SH-SY5Y (cell line): ENCODE results near the gene BCORL1.

ENCODE experiments used
- GATA2 ChIP-seq: IDR thresholded peaks from 2 replicates; pipeline ENCODE4 v1.6.1; 2011; ENCODE audit warnings: mild to moderate bottlenecking, low read depth, low read length
- GATA3 ChIP-seq: IDR thresholded peaks from 2 replicates; pipeline ENCODE4 v1.6.1; 2011; ENCODE audit warnings: low read depth, mild to moderate bottlenecking, low read length, moderate library complexity

DNA sequence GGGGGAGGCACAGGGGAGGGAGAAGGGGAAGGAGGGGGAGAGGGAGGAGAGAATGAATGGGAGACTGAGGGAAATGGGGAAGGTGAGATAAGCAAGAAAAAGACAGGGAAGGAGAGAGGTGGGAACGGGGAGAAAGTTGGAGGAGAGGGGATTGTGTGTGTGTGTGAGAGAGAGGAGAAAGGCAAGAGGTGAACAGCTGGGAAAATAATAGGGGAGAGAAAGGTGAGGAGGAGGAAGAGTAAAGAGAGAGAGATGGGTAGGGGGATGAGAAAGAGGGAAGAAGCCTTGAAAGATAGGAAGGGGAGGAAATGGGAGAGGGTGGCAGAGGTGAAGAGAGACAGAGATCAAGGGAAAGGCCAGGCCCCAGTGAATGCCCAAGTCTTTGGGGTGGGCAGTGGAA is 20.1 kb downstream of the BCORL1 start:
- TF ChIP-seq GATA3, result no peak
- no peak for TF ChIP-seq GATA2
